GM21367 (cell line): ENCODE results near the gene PRKCI.
"Not testable (repeated sequence)": the region's sequence is repeated elsewhere in the genome, so short reads cannot be mapped to it uniquely, and the experiment has no call there.

Experiments
- ATAC-seq: cut with Tn5 transposase; IDR thresholded peaks from one replicate; pipeline ENCODE4 v1.9.1; 2021; ENCODE audit not compliant: unreplicated experiment

Gene PRKCI

DNA sequence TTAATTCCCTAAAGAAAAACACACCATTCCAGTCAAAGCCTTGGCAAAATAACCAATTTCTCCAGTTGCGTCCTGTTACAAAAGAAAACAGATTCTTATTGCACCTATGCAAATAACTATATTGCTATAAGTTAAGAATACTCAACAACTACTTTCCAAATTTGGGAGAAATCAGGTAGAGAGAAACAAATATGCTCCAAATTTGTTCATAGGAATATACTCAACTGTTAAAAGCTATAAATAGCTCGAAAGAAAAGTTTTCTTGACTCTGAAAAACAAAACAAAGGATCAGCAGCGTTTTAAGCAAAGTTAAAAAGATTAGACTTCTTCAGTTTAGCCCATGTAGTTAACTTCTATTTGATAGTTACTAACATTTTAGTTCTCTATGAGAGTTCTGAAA lies 115.2 kb downstream of the PRKCI start:
- ATAC-seq, result no peak

DNA sequence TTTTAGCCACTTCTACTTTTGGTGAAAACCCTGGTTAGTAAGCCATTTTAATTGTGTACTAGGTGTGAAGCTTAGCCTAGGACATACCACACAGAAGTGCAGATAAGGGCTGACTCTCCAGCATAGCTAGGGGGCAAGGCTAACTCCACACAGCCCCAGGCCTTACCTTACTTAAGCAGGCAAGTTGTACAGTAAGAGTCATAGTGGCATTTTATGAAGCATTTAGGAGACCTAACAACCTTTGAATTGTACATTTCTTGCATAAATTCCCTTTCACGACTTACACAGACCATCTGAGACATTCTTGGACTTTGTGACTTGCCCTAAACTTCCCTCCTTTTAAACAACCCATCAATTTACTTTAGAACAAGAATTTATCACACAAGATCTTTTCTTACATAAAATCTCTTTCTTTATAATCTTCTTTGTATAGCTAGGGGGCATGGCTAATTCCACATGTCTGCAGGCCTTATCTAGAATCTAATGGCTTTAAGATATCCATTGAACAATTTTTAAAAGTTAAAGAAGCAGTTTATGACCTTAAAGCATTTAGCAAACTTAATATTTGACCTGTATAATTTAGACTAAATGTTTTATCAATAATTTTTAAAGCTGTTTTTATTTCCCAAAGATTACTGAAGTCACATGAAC lies 116.6 kb downstream of the PRKCI start:
- ATAC-seq, result no peak

DNA sequence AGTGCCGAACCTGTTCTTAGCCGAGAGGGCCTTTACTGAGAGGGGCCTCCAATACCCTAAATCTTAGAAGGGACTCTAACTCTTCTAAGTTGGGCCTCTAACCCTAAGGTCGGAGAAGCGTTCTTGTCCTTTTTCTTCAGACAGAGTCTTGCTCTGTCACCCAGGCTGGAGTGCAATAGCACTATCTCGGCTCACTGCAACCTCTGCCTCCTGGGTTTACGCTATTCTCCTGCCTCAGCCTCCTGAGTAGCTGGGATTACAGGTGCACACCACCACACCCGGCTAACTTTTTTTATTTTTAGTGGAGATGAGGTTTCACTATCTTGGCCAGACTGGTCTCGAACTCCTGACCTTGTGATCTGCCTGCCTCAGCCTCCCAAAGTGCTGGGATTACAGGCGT lies 120.0 kb downstream of the PRKCI start:
- not testable (repeated sequence) for ATAC-seq

DNA sequence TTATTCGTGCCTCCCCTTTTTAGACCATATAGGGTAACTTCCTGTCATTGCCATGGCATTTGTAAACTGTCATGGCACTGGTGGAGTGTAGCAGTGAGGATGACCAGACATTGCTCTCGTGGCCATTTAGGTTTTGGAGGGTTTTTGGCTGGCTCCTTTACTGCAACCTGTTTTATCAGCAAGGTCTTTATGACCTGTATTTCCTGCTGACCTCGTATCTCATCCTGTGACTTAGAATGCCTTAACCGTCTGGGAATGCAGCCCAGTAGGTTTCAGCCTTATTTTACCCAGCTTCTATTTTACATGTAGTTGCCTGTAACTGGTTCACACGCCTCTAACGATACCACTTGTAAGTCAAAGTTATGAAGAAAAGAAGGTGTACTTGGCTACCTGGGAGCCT lies 121.6 kb downstream of the PRKCI start:
- ATAC-seq, result not testable (repeated sequence)

DNA sequence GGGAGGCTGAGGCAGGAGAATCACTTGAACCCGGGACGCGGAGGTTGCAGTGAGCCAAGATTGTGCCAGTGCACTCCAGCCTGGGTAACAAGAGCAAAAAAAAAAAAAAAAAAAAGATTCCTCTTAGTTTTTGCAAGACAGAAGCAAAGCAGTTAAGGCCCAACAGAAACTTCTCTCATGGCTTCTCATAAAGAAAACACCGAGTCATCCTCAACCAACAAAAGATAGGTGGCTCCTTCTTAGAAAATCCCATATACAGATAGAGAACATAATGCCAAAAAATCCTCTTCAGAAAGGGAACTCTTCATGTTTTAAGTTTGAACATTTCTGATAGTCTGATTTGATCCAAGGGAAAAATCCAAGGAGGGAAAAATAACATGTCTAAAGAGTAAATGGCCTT lies 122.7 kb downstream of the PRKCI start:
- no peak for ATAC-seq

DNA sequence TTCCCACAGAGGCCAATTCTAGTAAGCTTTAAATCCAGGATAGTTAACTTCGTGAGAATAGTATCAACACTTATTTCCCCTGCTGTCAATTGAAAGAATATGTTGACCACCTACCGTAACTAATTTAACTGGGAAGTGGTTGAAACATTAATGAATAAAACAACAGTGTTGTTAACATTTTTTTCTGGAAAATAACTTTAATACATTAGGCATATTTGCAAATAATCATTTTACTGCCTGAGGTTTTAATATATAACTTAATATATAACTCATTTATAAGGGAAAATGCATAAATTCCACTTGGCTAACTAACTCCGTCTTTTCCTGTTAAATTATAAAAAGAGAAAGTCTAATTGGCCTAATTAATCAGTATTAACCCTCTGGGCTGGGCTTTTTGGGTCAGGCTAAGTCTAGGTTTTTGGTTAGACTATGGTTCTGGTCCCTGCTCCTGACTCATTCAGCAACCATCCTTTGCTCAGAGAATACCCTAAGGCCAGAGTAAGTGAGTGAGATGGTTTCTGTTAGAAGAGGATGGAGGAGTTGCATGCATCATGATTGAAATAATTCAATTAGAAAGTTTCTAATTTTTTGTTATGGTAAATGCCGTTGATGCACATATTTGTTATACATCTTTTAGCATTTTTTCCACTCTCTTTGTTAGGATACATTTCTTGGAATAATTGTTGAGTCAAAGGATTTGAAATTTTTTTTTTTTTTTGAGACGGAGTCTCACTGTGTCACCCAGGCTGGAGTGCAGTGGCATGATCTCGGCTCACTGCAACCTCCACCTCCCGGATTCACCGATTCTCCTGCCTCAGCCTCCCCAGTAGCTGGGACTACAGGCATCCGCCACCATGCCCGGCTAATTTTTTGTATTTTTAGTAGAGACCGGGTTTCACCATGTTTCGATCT lies 124.5 kb downstream of the PRKCI start:
- no peak for ATAC-seq

DNA sequence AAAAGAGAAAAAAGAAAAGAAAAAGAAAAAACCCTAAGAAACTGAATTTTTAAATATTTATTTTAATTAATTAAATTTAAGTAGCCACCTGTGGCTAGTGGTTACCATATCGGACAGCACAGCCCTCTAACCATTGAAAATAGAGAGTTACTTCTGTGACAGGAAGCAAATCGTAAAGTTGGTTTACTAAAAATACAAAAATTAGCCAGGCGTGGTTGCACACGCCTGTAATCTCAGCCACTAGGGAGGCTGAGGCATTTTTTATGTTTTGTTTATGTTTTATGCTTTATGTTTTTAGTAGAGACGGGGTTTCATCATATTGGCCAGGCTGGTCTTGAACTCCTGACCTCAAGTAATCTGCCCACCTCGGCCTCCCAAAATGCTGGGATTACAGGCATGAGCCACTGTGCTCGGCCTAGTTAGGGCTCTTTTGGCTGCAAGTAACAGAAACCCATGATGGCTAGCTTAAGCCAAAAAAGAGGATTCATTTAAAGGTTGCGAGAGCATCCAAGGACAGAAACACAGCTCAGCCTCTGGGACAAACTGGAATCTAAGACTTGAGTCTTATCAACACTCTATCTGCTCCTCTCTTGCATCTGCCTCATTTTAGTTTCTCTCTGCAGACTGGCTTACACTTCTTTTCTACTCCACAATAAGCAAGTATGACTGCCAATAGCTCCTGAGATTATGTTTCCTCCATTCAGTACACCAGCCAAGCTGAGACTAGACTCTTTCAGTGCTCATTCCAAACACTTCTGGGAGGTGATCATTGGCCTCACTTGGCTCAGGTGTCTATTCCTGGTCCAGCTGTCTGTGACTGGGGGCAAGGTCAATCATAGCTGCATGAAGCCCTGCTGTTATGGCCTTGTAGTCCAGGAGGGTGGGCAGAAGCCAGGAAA lies 128.5 kb downstream of the PRKCI start:
- peak; percentile 46 for ATAC-seq

DNA sequence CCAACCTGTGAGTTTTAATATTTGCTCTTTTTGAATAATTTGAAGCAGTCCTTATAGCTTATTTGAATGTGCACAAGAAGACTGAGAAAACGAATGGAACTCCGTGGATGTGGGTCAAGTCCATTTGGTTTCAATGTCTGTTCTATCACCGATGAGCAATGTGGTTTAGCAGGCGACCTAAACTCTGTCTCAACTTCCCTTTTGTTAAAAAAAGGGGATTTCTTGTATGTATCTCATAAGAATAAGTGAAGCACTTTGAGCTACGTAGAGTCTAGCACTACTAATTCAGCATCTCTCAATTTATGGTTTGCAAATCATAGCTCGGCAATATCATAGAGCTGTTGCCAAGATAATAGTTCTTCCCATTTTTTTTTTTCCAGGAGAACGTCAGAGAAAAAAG lies 130.7 kb downstream of the PRKCI start:
- ATAC-seq, result peak; percentile 17

DNA sequence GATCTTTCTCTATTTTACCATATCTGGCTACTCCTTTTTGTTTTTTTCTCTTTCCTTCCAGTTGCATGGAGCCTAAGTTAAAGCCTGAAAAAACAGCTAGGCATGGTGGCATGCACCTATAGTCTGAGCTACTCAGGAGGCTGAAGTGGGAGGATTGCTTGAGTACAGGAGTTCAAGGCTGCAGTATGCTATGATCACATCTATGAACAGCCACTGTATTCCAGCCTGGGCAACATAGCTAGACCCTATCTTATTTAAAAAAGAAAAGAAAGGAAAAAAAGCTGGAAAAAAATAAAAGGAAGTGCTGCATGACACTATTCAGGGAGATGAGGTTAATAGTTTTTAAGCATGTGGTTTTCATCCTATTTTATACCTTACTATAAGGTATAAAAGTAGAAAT lies 131.3 kb downstream of the PRKCI start:
- ATAC-seq, result no peak

DNA sequence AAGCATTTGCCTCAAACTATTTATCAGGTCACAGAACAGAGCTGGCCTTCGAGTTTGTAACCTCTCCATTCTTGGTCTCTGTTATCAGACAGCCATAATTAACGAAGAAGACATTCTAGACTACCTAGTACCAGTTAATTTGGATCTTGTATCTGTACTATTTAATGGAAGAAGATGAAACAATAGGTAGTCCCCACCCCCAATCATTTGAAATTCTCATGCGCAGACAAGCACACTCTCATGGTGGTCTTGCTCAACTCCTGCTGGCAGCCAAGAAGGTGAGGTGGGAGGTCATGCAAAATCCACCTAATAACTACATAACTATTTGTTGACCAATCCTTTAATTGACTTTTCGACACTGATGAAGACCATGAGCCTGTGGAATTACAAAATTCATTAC lies 132.5 kb downstream of the PRKCI start:
- ATAC-seq, result no peak
